GM19438 (cell line): Measurements from ENCODE around the gene TRIM45.

Experiments used
- ATAC-seq: cut with Tn5 transposase; IDR thresholded peaks from one replicate; pipeline ENCODE4 v1.9.1; 2021; ENCODE audit warnings: low read depth; ENCODE audit not compliant: unreplicated experiment

TRIM45 gene

GRCh38 chr1:117067533-117068370 is 53.8 kb downstream of the TRIM45 start:
- ATAC-seq: peak; percentile 80

- no peak for ATAC-seq
Observed at GRCh38 chr1:117066367-117066766, 55.2 kb downstream of the TRIM45 start.

DNA sequence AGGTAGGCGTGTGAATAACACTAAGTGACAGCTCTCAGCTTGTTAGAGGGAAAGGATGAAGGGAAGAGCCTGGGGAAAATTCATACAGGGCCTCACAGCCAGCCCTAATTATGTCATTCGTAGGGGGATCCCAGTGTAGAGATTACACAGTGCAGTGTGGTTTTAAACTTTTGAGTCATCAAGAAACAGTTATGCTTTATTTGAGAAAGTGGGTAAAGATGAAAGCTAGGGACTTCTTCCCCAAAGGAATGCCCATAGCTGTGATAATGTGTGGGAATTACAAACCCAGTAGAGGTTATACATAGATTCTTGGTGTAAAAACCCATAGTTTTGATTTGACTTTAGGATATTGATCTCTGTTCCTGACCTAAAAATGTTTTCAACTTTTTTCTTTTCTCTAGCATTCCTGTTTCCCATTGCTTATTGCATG is 59.5 kb downstream of the TRIM45 start:
- no peak for ATAC-seq
